Spleen (tissue), 7 donors: Measurements from ENCODE around the gene KRTCAP2.

ENCODE experiments used
- CTCF ChIP-seq, 11 experiments: fragments of 200-600 bp in 7 of 11; fragments of 450-650 bp in 4 of 11; sonication (generic) in 4 of 11; IDR thresholded peaks in 8 of 11; conservative IDR thresholded peaks in 3 of 11; 1 replicate in 7 of 11; 2 replicates in 4 of 11; pipeline versions ENCODE4 v1.4.0 to v1.8.0; 2016 to 2021; ENCODE audit warnings: antibody characterized with exemption in 11 of 11, inconsistent platforms in 4 of 11, mild to moderate bottlenecking in 1 of 11
- POLR2AphosphoS5 ChIP-seq, 3 donors: sonication (generic); formaldehyde crosslinking; IDR thresholded peaks; one replicate each; pipeline ENCODE4 v1.5.1; 2017; ENCODE audit warnings: antibody characterized with exemption in 3 of 3
- donor health status: DM: no; HTN: no; CAD: no; lungs with moderate emphysema.
- donor health status: DM: no; HTN: no; CAD: no.
- donor health status: DM: no; HTN: no; CAD: no.

GRCh38 chr1:155126556-155127104 lies 46.5 kb downstream of the KRTCAP2 start:
- TF ChIP-seq POLR2AphosphoS5 (IDR thresholded peaks at IDR 0.05) (no peak), CTCF (IDR thresholded peaks at IDR 0.05 in 8 of 11, conservative IDR thresholded peaks at IDR 0.05 in 3 of 11) (no peak)
